Measurements from ENCODE around the gene ADGRG3. TPM values are rescaled to one million over a fixed set of nuclear protein-coding genes. Genes with fewer than 3 reads are reported as not detected.

Gene ADGRG3
- total and polyA plus RNA-seq, 9 of the 15 experiments (the other 6 are each of a cell fraction or from before 2014, with no cell fraction given), result 0.09 to 0.52 (median 0.14) TPM; not detected in 3

- TF ChIP-seq, protein P1, sequence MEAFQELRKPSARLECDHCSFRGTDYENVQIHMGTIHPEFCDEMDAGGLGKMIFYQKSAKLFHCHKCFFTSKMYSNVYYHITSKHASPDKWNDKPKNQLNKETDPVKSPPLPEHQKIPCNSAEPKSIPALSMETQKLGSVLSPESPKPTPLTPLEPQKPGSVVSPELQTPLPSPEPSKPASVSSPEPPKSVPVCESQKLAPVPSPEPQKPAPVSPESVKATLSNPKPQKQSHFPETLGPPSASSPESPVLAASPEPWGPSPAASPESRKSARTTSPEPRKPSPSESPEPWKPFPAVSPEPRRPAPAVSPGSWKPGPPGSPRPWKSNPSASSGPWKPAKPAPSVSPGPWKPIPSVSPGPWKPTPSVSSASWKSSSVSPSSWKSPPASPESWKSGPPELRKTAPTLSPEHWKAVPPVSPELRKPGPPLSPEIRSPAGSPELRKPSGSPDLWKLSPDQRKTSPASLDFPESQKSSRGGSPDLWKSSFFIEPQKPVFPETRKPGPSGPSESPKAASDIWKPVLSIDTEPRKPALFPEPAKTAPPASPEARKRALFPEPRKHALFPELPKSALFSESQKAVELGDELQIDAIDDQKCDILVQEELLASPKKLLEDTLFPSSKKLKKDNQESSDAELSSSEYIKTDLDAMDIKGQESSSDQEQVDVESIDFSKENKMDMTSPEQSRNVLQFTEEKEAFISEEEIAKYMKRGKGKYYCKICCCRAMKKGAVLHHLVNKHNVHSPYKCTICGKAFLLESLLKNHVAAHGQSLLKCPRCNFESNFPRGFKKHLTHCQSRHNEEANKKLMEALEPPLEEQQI (IDR thresholded peaks at IDR 0.05), result no peak
- no peak for TF ChIP-seq ZNF274 (IDR thresholded peaks at IDR 0.05; ENCODE audit: borderline replicate concordance, low read depth, low read length)
- TF ChIP-seq POLR2AphosphoS2 (IDR thresholded peaks at IDR 0.05; ENCODE audit: low read length), result no peak
- TF ChIP-seq SUPT5H (IDR thresholded peaks at IDR 0.05), result no peak
- no peak for TF ChIP-seq NR1H2 (CRISPR knock-in tag; IDR thresholded peaks at IDR 0.05)
- peak; percentile 59; the same call in 1 of the 2 replicates for TF ChIP-seq CREM (IDR thresholded peaks at IDR 0.05; ENCODE audit: low read depth)
- TF ChIP-seq TFE3 (CRISPR knock-in tag; IDR thresholded peaks at IDR 0.05), result no peak
- TF ChIP-seq, protein P2, sequence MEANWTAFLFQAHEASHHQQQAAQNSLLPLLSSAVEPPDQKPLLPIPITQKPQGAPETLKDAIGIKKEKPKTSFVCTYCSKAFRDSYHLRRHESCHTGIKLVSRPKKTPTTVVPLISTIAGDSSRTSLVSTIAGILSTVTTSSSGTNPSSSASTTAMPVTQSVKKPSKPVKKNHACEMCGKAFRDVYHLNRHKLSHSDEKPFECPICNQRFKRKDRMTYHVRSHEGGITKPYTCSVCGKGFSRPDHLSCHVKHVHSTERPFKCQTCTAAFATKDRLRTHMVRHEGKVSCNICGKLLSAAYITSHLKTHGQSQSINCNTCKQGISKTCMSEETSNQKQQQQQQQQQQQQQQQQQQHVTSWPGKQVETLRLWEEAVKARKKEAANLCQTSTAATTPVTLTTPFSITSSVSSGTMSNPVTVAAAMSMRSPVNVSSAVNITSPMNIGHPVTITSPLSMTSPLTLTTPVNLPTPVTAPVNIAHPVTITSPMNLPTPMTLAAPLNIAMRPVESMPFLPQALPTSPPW (CRISPR knock-in tag; IDR thresholded peaks at IDR 0.05), result no peak
- TF ChIP-seq, protein P3, sequence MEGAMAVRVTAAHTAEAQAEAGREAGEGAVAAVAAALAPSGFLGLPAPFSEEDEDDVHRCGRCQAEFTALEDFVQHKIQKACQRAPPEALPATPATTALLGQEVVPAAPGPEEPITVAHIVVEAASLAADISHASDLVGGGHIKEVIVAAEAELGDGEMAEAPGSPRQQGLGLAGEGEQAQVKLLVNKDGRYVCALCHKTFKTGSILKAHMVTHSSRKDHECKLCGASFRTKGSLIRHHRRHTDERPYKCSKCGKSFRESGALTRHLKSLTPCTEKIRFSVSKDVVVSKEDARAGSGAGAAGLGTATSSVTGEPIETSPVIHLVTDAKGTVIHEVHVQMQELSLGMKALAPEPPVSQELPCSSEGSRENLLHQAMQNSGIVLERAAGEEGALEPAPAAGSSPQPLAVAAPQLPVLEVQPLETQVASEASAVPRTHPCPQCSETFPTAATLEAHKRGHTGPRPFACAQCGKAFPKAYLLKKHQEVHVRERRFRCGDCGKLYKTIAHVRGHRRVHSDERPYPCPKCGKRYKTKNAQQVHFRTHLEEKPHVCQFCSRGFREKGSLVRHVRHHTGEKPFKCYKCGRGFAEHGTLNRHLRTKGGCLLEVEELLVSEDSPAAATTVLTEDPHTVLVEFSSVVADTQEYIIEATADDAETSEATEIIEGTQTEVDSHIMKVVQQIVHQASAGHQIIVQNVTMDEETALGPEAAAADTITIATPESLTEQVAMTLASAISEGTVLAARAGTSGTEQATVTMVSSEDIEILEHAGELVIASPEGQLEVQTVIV (CRISPR knock-in tag; IDR thresholded peaks at IDR 0.05; ENCODE audit: borderline replicate concordance), result no peak
- peak; percentile 64 for TF ChIP-seq KAT2B (IDR thresholded peaks at IDR 0.05; ENCODE audit: low read depth, low read length)
- TF ChIP-seq NR2F6 (CRISPR knock-in tag; IDR thresholded peaks at IDR 0.05), result no peak
- no peak for TF ChIP-seq SAFB (IDR thresholded peaks at IDR 0.05; ENCODE audit: borderline replicate concordance, low read depth, low read length)
- TF ChIP-seq, protein P4, sequence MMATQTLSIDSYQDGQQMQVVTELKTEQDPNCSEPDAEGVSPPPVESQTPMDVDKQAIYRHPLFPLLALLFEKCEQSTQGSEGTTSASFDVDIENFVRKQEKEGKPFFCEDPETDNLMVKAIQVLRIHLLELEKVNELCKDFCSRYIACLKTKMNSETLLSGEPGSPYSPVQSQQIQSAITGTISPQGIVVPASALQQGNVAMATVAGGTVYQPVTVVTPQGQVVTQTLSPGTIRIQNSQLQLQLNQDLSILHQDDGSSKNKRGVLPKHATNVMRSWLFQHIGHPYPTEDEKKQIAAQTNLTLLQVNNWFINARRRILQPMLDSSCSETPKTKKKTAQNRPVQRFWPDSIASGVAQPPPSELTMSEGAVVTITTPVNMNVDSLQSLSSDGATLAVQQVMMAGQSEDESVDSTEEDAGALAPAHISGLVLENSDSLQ (IDR thresholded peaks at IDR 0.05), result no peak
- TF ChIP-seq, protein P5, sequence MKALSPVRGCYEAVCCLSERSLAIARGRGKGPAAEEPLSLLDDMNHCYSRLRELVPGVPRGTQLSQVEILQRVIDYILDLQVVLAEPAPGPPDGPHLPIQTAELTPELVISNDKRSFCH (CRISPR knock-in tag; IDR thresholded peaks at IDR 0.05), result no peak
- TF ChIP-seq, protein P5 (tag; IDR thresholded peaks at IDR 0.05), result no peak
- no peak for TF ChIP-seq ZNF717 (CRISPR knock-in tag; IDR thresholded peaks at IDR 0.05)
- TF ChIP-seq ELF4 (CRISPR knock-in tag; IDR thresholded peaks at IDR 0.05), result no peak
- no peak for TF ChIP-seq PCBP1 (IDR thresholded peaks at IDR 0.05; ENCODE audit: low read depth, low read length, poor library complexity, severe bottlenecking)
- TF ChIP-seq ZNF354B (CRISPR knock-in tag; IDR thresholded peaks at IDR 0.05), result no peak
These were observed 19.3 kb upstream of the ADGRG3 start (continued) for GRCh38 chr16:57648581-57649442.
